ENCODE data around the gene MAP3K20. TPM values are rescaled to one million over a fixed set of nuclear protein-coding genes. Genes with fewer than 3 reads are reported as not detected.
"Not testable (repeated sequence)": the region's sequence is repeated elsewhere in the genome, so short reads cannot be mapped to it uniquely, and the experiment has no call there.

The MAP3K20 gene
- total and polyA plus RNA-seq, 2 of the 8 experiments (the other 6 are each of a cell fraction or from before 2014, with no cell fraction given): 3.1 to 11.1 TPM

- no peak for TF ChIP-seq RBBP5 (IDR thresholded peaks at IDR 0.05; ENCODE audit: borderline replicate concordance, low read depth, low read length)
These were observed 224.8 kb downstream of the MAP3K20 start (continued) for GRCh38 chr2:173300458-173300857.

- H3K56ac ChIP-seq (replicated peaks; ENCODE audit: insufficient read length, low read depth, low read length); H4K91ac ChIP-seq (replicated peaks; ENCODE audit: insufficient read length, low read length); H3K14ac ChIP-seq (ENCODE audit: insufficient read length); H3K27me3 ChIP-seq (replicated peaks in 1 of 4; ENCODE audit: control insufficient read depth in 3 of 4, extremely low read depth in 1 of 4, insufficient read depth in 3 of 4, low read length in 3 of 4); H3K4me2 ChIP-seq (ENCODE audit: insufficient read depth in 1 of 2, low read depth in 2 of 2, low read length in 2 of 2); H3K79me1 ChIP-seq (ENCODE audit: low read depth, low read length); H4K20me1 ChIP-seq (replicated peaks in 1 of 2; ENCODE audit: control insufficient read depth in 1 of 2, insufficient read depth in 2 of 2, low read length in 2 of 2); H2BK20ac ChIP-seq (ENCODE audit: low read length); POLR2A ChIA-PET (ENCODE audit: partially characterized antibody); H3K4ac ChIP-seq (replicated peaks; ENCODE audit: insufficient read length, low read depth, low read length); H3K4me3 ChIP-seq (ENCODE audit: extremely low read depth in 1 of 4, insufficient read depth in 2 of 4, low read depth in 3 of 4, low read length in 4 of 4); H2BK120ac ChIP-seq (replicated peaks; ENCODE audit: low read depth, low read length); H3K36me3 ChIP-seq (ENCODE audit: control insufficient read depth in 2 of 4, insufficient read depth in 4 of 4, low read length in 3 of 4); H4K8ac ChIP-seq (ENCODE audit: extremely low read depth, insufficient read depth, low read length); FAIRE-seq; H3K18ac ChIP-seq (ENCODE audit: extremely low read depth, low read length); H2BK15ac ChIP-seq (ENCODE audit: low read length); H3K79me2 ChIP-seq (ENCODE audit: control insufficient read depth in 1 of 2, insufficient read depth in 2 of 2, low read length in 2 of 2); DNase-seq (ENCODE audit: low read depth in 1 of 2, low spot score in 2 of 2); H2AFZ ChIP-seq (ENCODE audit: low read length); H4K5ac ChIP-seq (ENCODE audit: insufficient read length, low read depth, low read length); H3K9ac ChIP-seq (replicated peaks in 1 of 4; ENCODE audit: extremely low read depth in 1 of 4, low read depth in 3 of 4, low read length in 3 of 4); H2BK12ac ChIP-seq (ENCODE audit: low read depth, low read length); H2BK5ac ChIP-seq (ENCODE audit: low read depth, low read length); H2AK5ac ChIP-seq (ENCODE audit: low read depth, low read length); H3K23ac ChIP-seq (ENCODE audit: insufficient read length); H3K27ac ChIP-seq (ENCODE audit: low read depth, low read length); H3K23me2 ChIP-seq (ENCODE audit: low read depth, low read length): not testable (repeated sequence)
- peaks cover 40% of the 10 kb centered on the region in 2 experiments for H3K9me3 ChIP-seq (ENCODE audit: insufficient read depth in 2 of 2, low read depth in 1 of 2, low read length in 1 of 2)
- peaks cover under 1 to 14% (median 3%) of the 10 kb centered on the region in 4 experiments; a peak in 5 of 7 replicates for H3K4me1 ChIP-seq (replicated peaks in 1 of 4; ENCODE audit: control insufficient read depth in 3 of 4, insufficient read depth in 4 of 4, low read length in 3 of 4)
- WGBS, 2 experiments (ENCODE audit: extremely low coverage in 1 of 2, insufficient coverage in 1 of 2, insufficient read length in 1 of 2, insufficient replicate concordance in 2 of 2, low coverage in 1 of 2, low lambda C conversion rate in 2 of 2, missing lambda C conversion rate in 1 of 2): 95% methylated on average over 4 of the region's 4 CpGs; no CpG with 5 or more reads in 1 of the 2 experiments
- CTCF ChIA-PET (ENCODE audit: partially characterized antibody): interaction anchor here (1.6 kb wide), 1 partner anchor 103 kb away, joined by 3 read pairs; no protein-coding TSS in a partner anchor
These were observed 225.9 kb downstream of the MAP3K20 start for GRCh38 chr2:173301549-173301948.

Measured in H1 (cell line).